Measurements from ENCODE around the gene SMOC1. TPM values are rescaled to one million over a fixed set of nuclear protein-coding genes. Genes with fewer than 3 reads are reported as not detected.

SMOC1 gene
- total RNA-seq, 4 donors from 2014 or later: 0.72 to 3.1 (median 1.6) TPM

DNA sequence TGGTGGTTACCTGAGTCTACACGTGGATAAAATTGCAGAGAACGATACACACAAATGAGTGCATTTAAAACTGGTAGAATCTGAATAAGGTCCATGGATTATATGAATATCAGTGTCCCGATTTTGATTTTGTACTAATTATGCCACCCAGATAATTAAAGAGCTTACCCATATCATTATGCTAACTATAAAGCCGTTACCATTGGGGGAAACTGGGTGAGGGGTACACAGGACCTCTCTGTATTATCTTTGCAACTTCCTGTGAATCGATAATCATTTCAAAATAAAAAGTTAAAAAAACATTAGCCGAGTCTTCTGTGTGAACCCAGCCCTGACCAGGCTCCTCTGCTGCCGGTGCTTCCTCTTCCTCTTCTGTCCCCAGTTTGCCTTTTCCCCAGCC, 107.1 kb downstream of the SMOC1 start:
- 80% methylated on average over 7 of the region's 7 CpGs for WGBS
- H3K4me1 ChIP-seq: no peaks in the 10 kb centered on the region
- no peaks in the 10 kb centered on the region for H3K9me3 ChIP-seq
- H3K27ac ChIP-seq: no peak overlapping the region
- DNase-seq (ENCODE audit: low spot score in 2 of 2): no peak
- H3K27me3 ChIP-seq: peaks cover 6% of the 10 kb centered on the region
- no peak for TF ChIP-seq POLR2AphosphoS5 (IDR thresholded peaks at IDR 0.05)
- no peak for TF ChIP-seq EP300 (IDR thresholded peaks at IDR 0.05)
- no peak for TF ChIP-seq POLR2A (IDR thresholded peaks at IDR 0.05)
- no peak for TF ChIP-seq CTCF (IDR thresholded peaks at IDR 0.05)
- H3K4me3 ChIP-seq: no peak overlapping the region
- H3K36me3 ChIP-seq: no peaks in the 10 kb centered on the region

- no peaks in the 10 kb centered on the region for H3K9me3 ChIP-seq
- no peaks in the 10 kb centered on the region for H3K4me1 ChIP-seq
- H3K27me3 ChIP-seq: peaks cover 1% of the 10 kb centered on the region
- DNase-seq (ENCODE audit: low spot score in 2 of 2): no peak
- no peak overlapping the region for H3K27ac ChIP-seq
- no peak overlapping the region for H3K4me3 ChIP-seq
- no peak for TF ChIP-seq POLR2AphosphoS5 (IDR thresholded peaks at IDR 0.05)
- TF ChIP-seq CTCF (IDR thresholded peaks at IDR 0.05): no peak
- TF ChIP-seq POLR2A (IDR thresholded peaks at IDR 0.05): no peak
- no peak for TF ChIP-seq EP300 (IDR thresholded peaks at IDR 0.05)
- no peaks in the 10 kb centered on the region for H3K36me3 ChIP-seq
- 64% methylated on average over 13 of the region's 13 CpGs for WGBS
These were observed 108.3 kb downstream of the SMOC1 start for GRCh38 chr14:69987406-69988121.

DNA sequence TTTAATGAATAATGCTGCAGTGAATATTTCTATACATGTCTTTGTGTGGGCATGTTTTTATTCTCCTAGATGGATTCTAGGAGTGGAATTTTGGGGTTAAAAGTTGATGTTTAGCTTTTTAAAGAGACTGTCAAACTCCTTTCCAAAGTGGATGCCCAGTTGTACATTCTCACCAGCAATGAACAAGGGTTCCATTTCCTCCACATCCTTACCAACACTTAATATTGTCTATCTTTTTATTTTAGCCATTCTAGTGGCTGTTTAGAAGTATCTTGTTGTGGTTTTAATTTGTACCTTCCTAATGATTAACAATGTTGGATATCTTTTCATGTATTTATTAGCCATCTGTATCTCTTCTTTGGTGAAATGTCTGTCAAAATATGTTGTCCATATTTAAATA, 109.8 kb downstream of the SMOC1 start:
- no peak for TF ChIP-seq EP300 (IDR thresholded peaks at IDR 0.05)
- TF ChIP-seq CTCF (IDR thresholded peaks at IDR 0.05): no peak
- no peak for TF ChIP-seq POLR2A (IDR thresholded peaks at IDR 0.05)
- TF ChIP-seq POLR2AphosphoS5 (IDR thresholded peaks at IDR 0.05): no peak
- Histone ChIP-seq H3K9me3 (no peaks in the 10 kb centered on the region), H3K36me3 (no peaks in the 10 kb centered on the region), H3K27me3 (no peaks in the 10 kb centered on the region), H3K4me3 (no peak overlapping the region), H3K27ac (no peak overlapping the region), H3K4me1 (no peaks in the 10 kb centered on the region)
- no peak for DNase-seq (ENCODE audit: low spot score in 2 of 2)

GRCh38 chr14:69989622-69990021, 110.4 kb downstream of the SMOC1 start:
- no peak overlapping the region for H3K4me3 ChIP-seq
- no peaks in the 10 kb centered on the region for H3K27me3 ChIP-seq
- no peak for TF ChIP-seq POLR2AphosphoS5 (IDR thresholded peaks at IDR 0.05)
- no peak for TF ChIP-seq POLR2A (IDR thresholded peaks at IDR 0.05)
- no peak for TF ChIP-seq EP300 (IDR thresholded peaks at IDR 0.05)
- H3K27ac ChIP-seq: no peak overlapping the region
- no peak for DNase-seq (ENCODE audit: low spot score in 2 of 2)
- H3K9me3 ChIP-seq: no peaks in the 10 kb centered on the region
- no peaks in the 10 kb centered on the region for H3K36me3 ChIP-seq
- WGBS: 52% methylated on average over 3 of the region's 3 CpGs
- no peaks in the 10 kb centered on the region for H3K4me1 ChIP-seq

GRCh38 chr14:69990323-69990722, 111.1 kb downstream of the SMOC1 start:
- H3K27me3 ChIP-seq: no peaks in the 10 kb centered on the region
- no peaks in the 10 kb centered on the region for H3K36me3 ChIP-seq
- H3K27ac ChIP-seq: no peak overlapping the region
- TF ChIP-seq POLR2A (IDR thresholded peaks at IDR 0.05) (no peak), CTCF (IDR thresholded peaks at IDR 0.05) (no peak), POLR2AphosphoS5 (IDR thresholded peaks at IDR 0.05) (no peak), EP300 (IDR thresholded peaks at IDR 0.05) (no peak)
- H3K4me3 ChIP-seq: no peak overlapping the region
- no peak for DNase-seq (ENCODE audit: low spot score in 2 of 2)
- no peaks in the 10 kb centered on the region for H3K4me1 ChIP-seq
- H3K9me3 ChIP-seq: no peaks in the 10 kb centered on the region

- no peaks in the 10 kb centered on the region for H3K9me3 ChIP-seq
- no peaks in the 10 kb centered on the region for H3K4me1 ChIP-seq
- no peaks in the 10 kb centered on the region for H3K27me3 ChIP-seq
- TF ChIP-seq CTCF (IDR thresholded peaks at IDR 0.05) (no peak), EP300 (IDR thresholded peaks at IDR 0.05) (no peak), POLR2AphosphoS5 (IDR thresholded peaks at IDR 0.05) (no peak), POLR2A (IDR thresholded peaks at IDR 0.05) (no peak)
- no peaks in the 10 kb centered on the region for H3K36me3 ChIP-seq
- no peak overlapping the region for H3K4me3 ChIP-seq
- no peak for DNase-seq (ENCODE audit: low spot score in 2 of 2)
- no peak overlapping the region for H3K27ac ChIP-seq
These were observed 112.2 kb downstream of the SMOC1 start for GRCh38 chr14:69991422-69991821.

Data from suprapubic skin (tissue), 4 donors.